OCI-LY7 (cell line): Measurements from ENCODE around the gene TGM5. TPM values are rescaled to one million over a fixed set of nuclear protein-coding genes. Genes with fewer than 3 reads are reported as not detected.
A peak's percentile ranks its signal among the peaks of the same experiment; 100 is the strongest.

Source experiments
- BruUV-seq: library from RNA; stranded (reverse); fragments of 400-500 nt; replicated peaks from 2 replicates; lab custom pipeline; 2021; lab: Mats Ljungman, UMichigan
- CTCF ChIA-PET: fragments of 300-600 bp; sonication (Branson Sonifier 250); formaldehyde crosslinking; loops from one replicate; lab custom pipeline; 2022; ENCODE audit warnings: antibody characterized with exemption; ENCODE audit not compliant: unreplicated experiment; lab: Charles Lee
- POLR2A ChIA-PET: fragments of 300-600 bp; sonication (Branson Sonifier 250); formaldehyde crosslinking; loops from one replicate; lab custom pipeline; 2022; ENCODE audit warnings: antibody characterized with exemption; lab: Charles Lee
- DNase-seq: peaks from one replicate; pipeline ENCODE4 v3.0.0-alpha.2; 2015; ENCODE audit warnings: low spot score
- H2AFZ ChIP-seq: fragments of 200-600 bp; sonication (generic), shearing (Covaris generic); 2 replicates; pipeline ENCODE4 v1.6.1; 2014; ENCODE audit warnings: mild to moderate bottlenecking, antibody characterized with exemption, low read length, moderate library complexity
- H3K27ac ChIP-seq: fragments of 200-600 bp; sonication (generic); 2 replicates; pipeline ENCODE4 v1.5.1; 2014; ENCODE audit warnings: mixed run types, low read depth, mild to moderate bottlenecking, moderate library complexity, low read length, inconsistent platforms; ENCODE audit not compliant: poor library complexity, severe bottlenecking
- H3K36me3 ChIP-seq: fragments of 200-600 bp; sonication (generic); 2 replicates; pipeline ENCODE4 v1.6.1; 2014; ENCODE audit warnings: mild to moderate bottlenecking, antibody characterized with exemption, low read length, moderate library complexity, mixed read lengths; ENCODE audit not compliant: insufficient read depth
- H3K4me1 ChIP-seq: fragments of 200-600 bp; sonication (generic); 2 replicates; pipeline ENCODE4 v1.5.1; 2014; ENCODE audit warnings: mild to moderate bottlenecking, low read length; ENCODE audit not compliant: insufficient read depth, poor library complexity, severe bottlenecking
- H3K4me2 ChIP-seq: fragments of 200-600 bp; sonication (generic); 2 replicates; pipeline ENCODE4 v1.6.1; 2014; ENCODE audit warnings: mild to moderate bottlenecking, low read length
- H3K4me3 ChIP-seq: fragments of 200-600 bp; sonication (generic); 2 replicates; pipeline ENCODE4 v1.5.1; 2014; ENCODE audit warnings: mild to moderate bottlenecking, low read depth, low read length; ENCODE audit not compliant: poor library complexity, severe bottlenecking
- H3K79me2 ChIP-seq: fragments of 200-600 bp; sonication (generic); 2 replicates; pipeline ENCODE4 v1.6.1; 2016; ENCODE audit warnings: low read depth, mild to moderate bottlenecking, low read length, moderate library complexity, mixed read lengths; ENCODE audit not compliant: insufficient read depth
- H3K9me2 ChIP-seq: fragments of 200-600 bp; sonication (generic); 2 replicates; pipeline ENCODE4 v1.6.1; 2016; ENCODE audit warnings: mild to moderate bottlenecking, low read length, mixed read lengths; ENCODE audit not compliant: insufficient read depth
- H3K9me3 ChIP-seq: fragments of 200-600 bp; sonication (generic); 2 replicates; pipeline ENCODE4 v1.6.1; 2014; ENCODE audit warnings: mild to moderate bottlenecking, mixed run types, low read length, mixed read lengths
- H4K20me1 ChIP-seq: fragments of 200-600 bp; sonication (generic); 2 replicates; pipeline ENCODE4 v1.6.1; 2014; ENCODE audit warnings: mild to moderate bottlenecking, antibody characterized with exemption, low read length, moderate library complexity, mixed read lengths; ENCODE audit not compliant: insufficient read depth
- EZH2phosphoT487 ChIP-seq: fragments of 200-600 bp; sonication (generic); IDR thresholded peaks from 2 replicates; pipeline ENCODE4 v1.6.1; 2018; ENCODE audit warnings: low read depth, borderline replicate concordance, mild to moderate bottlenecking, mixed run types, antibody characterized with exemption, low read length, moderate library complexity, mixed read lengths
- intact Hi-C: fragments of 100-400 bp; cut with micrococcal nuclease; formaldehyde crosslinking; loops from one replicate; pipeline ENCODE4 v1.10.0; 2022; ENCODE audit not compliant: unreplicated experiment
- total RNA-seq, 2 experiments: library from RNA; depleted of rRNA in 1 of 2; stranded (reverse); fragments of >200 nt in 1 of 2; shearing (Covaris generic) in 1 of 2; gene quantifications; 2 replicates each; pipeline ENCODE4 v1.2.3, GENCODE V29; 2014 to 2022
- TF ChIP-seq, protein P1 (sequence below): fragments of 200-600 bp; sonication (generic); conservative IDR thresholded peaks from 2 replicates; pipeline ENCODE4 v1.5.1; 2014; ENCODE audit warnings: mild to moderate bottlenecking, antibody characterized with exemption, low read length, moderate library complexity, mixed read lengths

TGM5 gene
- total RNA-seq, 2 experiments from 2014 or later, result not detected

DNA sequence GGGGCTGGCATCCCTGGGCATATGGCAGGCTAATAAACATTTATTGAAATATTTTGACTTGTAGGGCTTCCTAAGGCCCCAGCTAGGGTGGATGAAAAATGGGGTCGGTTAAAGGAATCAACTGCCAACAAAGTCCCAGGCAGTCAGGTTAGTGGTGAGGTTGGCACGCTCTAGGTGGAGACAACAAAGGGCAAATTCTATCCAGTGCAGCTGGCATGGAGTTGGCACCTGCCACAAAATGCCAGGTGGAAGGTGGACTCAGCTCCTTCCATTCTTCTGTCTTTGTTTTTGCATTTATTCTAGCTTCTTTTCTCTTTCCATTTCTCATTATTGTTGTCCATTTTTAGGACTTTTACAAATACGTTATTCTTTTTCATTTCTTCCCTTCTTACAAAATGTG is 32.7 kb upstream of the TGM5 start:
- DNase-seq, result no peak
- Histone ChIP-seq H3K36me3 (no peaks in the 10 kb centered on the region), H3K4me1 (no peaks in the 10 kb centered on the region), H3K27ac (no peak overlapping the region), H3K79me2 (no peaks in the 10 kb centered on the region), H3K4me3 (no peak overlapping the region), H3K9me3 (no peaks in the 10 kb centered on the region), H4K20me1 (no peaks in the 10 kb centered on the region), H2AFZ (no peak overlapping the region), H3K9me2 (no peaks in the 10 kb centered on the region), H3K4me2 (no peak overlapping the region)
- TF ChIP-seq, protein P1, sequence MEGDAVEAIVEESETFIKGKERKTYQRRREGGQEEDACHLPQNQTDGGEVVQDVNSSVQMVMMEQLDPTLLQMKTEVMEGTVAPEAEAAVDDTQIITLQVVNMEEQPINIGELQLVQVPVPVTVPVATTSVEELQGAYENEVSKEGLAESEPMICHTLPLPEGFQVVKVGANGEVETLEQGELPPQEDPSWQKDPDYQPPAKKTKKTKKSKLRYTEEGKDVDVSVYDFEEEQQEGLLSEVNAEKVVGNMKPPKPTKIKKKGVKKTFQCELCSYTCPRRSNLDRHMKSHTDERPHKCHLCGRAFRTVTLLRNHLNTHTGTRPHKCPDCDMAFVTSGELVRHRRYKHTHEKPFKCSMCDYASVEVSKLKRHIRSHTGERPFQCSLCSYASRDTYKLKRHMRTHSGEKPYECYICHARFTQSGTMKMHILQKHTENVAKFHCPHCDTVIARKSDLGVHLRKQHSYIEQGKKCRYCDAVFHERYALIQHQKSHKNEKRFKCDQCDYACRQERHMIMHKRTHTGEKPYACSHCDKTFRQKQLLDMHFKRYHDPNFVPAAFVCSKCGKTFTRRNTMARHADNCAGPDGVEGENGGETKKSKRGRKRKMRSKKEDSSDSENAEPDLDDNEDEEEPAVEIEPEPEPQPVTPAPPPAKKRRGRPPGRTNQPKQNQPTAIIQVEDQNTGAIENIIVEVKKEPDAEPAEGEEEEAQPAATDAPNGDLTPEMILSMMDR, result no peak
- no peak for TF ChIP-seq EZH2phosphoT487
- ChIA-PET CTCF (no interaction called here), POLR2A (no interaction called here)
- no TSS peak for BruUV-seq
- intact Hi-C loops, result no loop called here

DNA sequence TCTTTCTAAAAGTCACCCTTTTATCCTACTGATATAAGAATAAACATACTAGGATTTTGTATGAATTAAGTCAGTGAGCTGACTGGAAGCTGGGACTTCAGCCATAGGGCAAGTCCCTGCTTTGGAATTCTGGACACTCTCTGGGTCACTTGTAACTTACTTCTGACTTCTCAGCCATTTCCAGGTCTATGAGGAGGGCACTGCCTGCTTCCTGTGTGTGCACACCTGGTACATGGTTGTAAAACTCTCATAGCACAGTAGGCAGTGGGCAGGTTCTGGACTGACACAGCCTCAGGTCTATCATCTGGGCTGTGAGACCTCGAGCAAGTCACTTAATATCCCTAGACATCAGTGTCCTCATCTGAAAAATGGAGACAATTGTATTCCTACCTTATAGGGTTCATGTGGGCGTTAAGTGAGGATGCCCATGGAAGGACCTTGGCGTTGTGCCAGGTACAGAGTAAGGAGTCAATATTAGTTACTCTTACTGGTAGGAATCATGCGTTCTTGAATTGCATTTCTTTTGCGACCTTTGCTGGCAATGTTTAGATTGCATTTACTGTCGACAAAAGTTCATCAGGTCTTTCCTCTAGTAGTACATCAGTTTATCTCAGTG is 27.5 kb upstream of the TGM5 start:
- TF ChIP-seq EZH2phosphoT487, result peak; percentile 69
- TF ChIP-seq, protein P1, result no peak
- CTCF ChIA-PET, result no interaction called here
- Histone ChIP-seq H3K4me1 (no peaks in the 10 kb centered on the region), H3K4me3 (no peak overlapping the region), H3K9me3 (no peaks in the 10 kb centered on the region), H3K4me2 (no peak overlapping the region), H3K27ac (no peak overlapping the region), H2AFZ (no peak overlapping the region), H3K9me2 (no peaks in the 10 kb centered on the region), H3K79me2 (no peaks in the 10 kb centered on the region), H3K36me3 (no peaks in the 10 kb centered on the region), H4K20me1 (no peaks in the 10 kb centered on the region)
- no TSS peak for BruUV-seq
- POLR2A ChIA-PET, result no interaction called here
- intact Hi-C loops, result no loop called here
- no peak for DNase-seq

DNA sequence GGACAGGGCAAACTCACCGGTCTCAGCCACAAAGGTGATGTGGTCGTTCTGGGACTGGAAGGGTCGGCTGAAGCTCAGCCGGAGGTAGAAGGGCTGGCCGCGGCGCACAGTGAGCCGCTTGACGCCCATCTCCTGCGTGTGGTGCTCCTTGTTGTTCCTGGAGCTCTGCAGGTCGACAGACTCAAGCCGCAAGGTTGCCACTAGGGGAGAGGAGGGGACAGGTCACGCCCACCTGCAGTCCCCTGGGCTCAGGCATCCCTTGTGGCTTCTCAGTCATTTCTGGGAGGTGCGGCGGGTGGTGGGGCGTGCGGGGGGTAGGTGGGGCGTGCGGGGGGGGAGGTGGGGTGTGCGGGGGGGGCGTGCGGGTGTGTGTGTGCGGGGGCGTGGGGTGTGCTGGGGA is 26.7 kb upstream of the TGM5 start:
- H3K4me2 ChIP-seq, result no peak overlapping the region
- CTCF ChIA-PET, result no interaction called here
- H3K4me3 ChIP-seq, result no peak overlapping the region
- intact Hi-C loops, result no loop called here
- H3K79me2 ChIP-seq, result no peaks in the 10 kb centered on the region
- no peaks in the 10 kb centered on the region for H3K36me3 ChIP-seq
- no peak overlapping the region for H3K27ac ChIP-seq
- no peak for TF ChIP-seq EZH2phosphoT487
- TF ChIP-seq, protein P1, result no peak
- no peaks in the 10 kb centered on the region for H3K9me3 ChIP-seq
- H3K9me2 ChIP-seq, result no peaks in the 10 kb centered on the region
- no peaks in the 10 kb centered on the region for H3K4me1 ChIP-seq
- no peaks in the 10 kb centered on the region for H4K20me1 ChIP-seq
- H2AFZ ChIP-seq, result no peak overlapping the region
- POLR2A ChIA-PET, result no interaction called here
- no TSS peak for BruUV-seq
- DNase-seq, result peak; percentile 20
